SK-N-SH treated with all-trans-retinoic acid at 6 μM for 48 hours (cell line): Measurements from ENCODE around the gene TCAF1.
"Not testable (repeated sequence)": the region's sequence is repeated elsewhere in the genome, so short reads cannot be mapped to it uniquely, and the experiment has no call there.

Experiments
- BACH2 ChIP-seq: fragments of 250-450 bp; sonication (Bioruptor Pico); IDR thresholded peaks from 2 replicates; pipeline ENCODE4 v1.9.0; 2021; ENCODE audit warnings: mild to moderate bottlenecking, borderline replicate concordance
- CREB5 ChIP-seq: fragments of 250-450 bp; sonication (Bioruptor Pico); IDR thresholded peaks from 2 replicates; pipeline ENCODE4 v1.5.1; 2020; ENCODE audit warnings: low read depth, mild to moderate bottlenecking, moderate library complexity
- CSRNP3 ChIP-seq: fragments of 250-450 bp; sonication (Bioruptor Pico); IDR thresholded peaks from 2 replicates; pipeline ENCODE4 v1.5.1; 2021; ENCODE audit warnings: mild to moderate bottlenecking, moderate library complexity
- ESRRG ChIP-seq: fragments of 250-450 bp; sonication (Bioruptor Pico); IDR thresholded peaks from 2 replicates; pipeline ENCODE4 v1.6.1; 2021; ENCODE audit warnings: mild to moderate bottlenecking
- GLIS3 ChIP-seq: fragments of 250-450 bp; sonication (Bioruptor Pico); IDR thresholded peaks from 2 replicates; pipeline ENCODE4 v1.5.0; 2020; ENCODE audit warnings: mild to moderate bottlenecking, moderate library complexity
- TOX ChIP-seq: fragments of 250-450 bp; sonication (Bioruptor Pico); IDR thresholded peaks from 2 replicates; pipeline ENCODE4 v1.8.0; 2021; ENCODE audit warnings: mild to moderate bottlenecking, moderate library complexity, borderline replicate concordance
- ZC3H10 ChIP-seq: fragments of 250-450 bp; sonication (Bioruptor Pico); IDR thresholded peaks from 2 replicates; pipeline ENCODE4 v1.5.1; 2021; ENCODE audit warnings: mild to moderate bottlenecking, moderate library complexity
- ZFP30 ChIP-seq: fragments of 450-650 bp; formaldehyde crosslinking; IDR thresholded peaks from 2 replicates; pipeline ENCODE4 v1.5.0; 2022; ENCODE audit warnings: mild to moderate bottlenecking, moderate library complexity
- TF ChIP-seq, protein P1 (sequence below): fragments of 250-450 bp; sonication (Bioruptor Pico); IDR thresholded peaks from 2 replicates; pipeline ENCODE4 v1.5.0; 2020; ENCODE audit warnings: mild to moderate bottlenecking, moderate library complexity
- TF ChIP-seq, protein P2 (sequence below): fragments of 250-450 bp; sonication (Bioruptor Pico); IDR thresholded peaks from 2 replicates; pipeline ENCODE4 v1.8.0; 2020; ENCODE audit warnings: mild to moderate bottlenecking, moderate library complexity, borderline replicate concordance

GRCh38 chr7:143821392-143822277 lies 80.3 kb downstream of the TCAF1 start:
- TF ChIP-seq CSRNP3 (CRISPR knock-in tag); ZFP30; ZC3H10; ESRRG (CRISPR knock-in tag); GLIS3 (CRISPR knock-in tag); BACH2 (CRISPR knock-in tag); TOX (CRISPR knock-in tag); CREB5 (CRISPR knock-in tag): not testable (repeated sequence)
- TF ChIP-seq, protein P1, sequence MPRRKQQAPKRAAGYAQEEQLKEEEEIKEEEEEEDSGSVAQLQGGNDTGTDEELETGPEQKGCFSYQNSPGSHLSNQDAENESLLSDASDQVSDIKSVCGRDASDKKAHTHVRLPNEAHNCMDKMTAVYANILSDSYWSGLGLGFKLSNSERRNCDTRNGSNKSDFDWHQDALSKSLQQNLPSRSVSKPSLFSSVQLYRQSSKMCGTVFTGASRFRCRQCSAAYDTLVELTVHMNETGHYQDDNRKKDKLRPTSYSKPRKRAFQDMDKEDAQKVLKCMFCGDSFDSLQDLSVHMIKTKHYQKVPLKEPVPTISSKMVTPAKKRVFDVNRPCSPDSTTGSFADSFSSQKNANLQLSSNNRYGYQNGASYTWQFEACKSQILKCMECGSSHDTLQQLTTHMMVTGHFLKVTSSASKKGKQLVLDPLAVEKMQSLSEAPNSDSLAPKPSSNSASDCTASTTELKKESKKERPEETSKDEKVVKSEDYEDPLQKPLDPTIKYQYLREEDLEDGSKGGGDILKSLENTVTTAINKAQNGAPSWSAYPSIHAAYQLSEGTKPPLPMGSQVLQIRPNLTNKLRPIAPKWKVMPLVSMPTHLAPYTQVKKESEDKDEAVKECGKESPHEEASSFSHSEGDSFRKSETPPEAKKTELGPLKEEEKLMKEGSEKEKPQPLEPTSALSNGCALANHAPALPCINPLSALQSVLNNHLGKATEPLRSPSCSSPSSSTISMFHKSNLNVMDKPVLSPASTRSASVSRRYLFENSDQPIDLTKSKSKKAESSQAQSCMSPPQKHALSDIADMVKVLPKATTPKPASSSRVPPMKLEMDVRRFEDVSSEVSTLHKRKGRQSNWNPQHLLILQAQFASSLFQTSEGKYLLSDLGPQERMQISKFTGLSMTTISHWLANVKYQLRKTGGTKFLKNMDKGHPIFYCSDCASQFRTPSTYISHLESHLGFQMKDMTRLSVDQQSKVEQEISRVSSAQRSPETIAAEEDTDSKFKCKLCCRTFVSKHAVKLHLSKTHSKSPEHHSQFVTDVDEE (CRISPR knock-in tag) = not testable (repeated sequence)
- TF ChIP-seq, protein P2, sequence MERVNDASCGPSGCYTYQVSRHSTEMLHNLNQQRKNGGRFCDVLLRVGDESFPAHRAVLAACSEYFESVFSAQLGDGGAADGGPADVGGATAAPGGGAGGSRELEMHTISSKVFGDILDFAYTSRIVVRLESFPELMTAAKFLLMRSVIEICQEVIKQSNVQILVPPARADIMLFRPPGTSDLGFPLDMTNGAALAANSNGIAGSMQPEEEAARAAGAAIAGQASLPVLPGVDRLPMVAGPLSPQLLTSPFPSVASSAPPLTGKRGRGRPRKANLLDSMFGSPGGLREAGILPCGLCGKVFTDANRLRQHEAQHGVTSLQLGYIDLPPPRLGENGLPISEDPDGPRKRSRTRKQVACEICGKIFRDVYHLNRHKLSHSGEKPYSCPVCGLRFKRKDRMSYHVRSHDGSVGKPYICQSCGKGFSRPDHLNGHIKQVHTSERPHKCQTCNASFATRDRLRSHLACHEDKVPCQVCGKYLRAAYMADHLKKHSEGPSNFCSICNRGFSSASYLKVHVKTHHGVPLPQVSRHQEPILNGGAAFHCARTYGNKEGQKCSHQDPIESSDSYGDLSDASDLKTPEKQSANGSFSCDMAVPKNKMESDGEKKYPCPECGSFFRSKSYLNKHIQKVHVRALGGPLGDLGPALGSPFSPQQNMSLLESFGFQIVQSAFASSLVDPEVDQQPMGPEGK (CRISPR knock-in tag) = not testable (repeated sequence)
